ENCODE data around the gene CLEC11A.
"Not testable (repeated sequence)": the region's sequence is repeated elsewhere in the genome, so short reads cannot be mapped to it uniquely, and the experiment has no call there.

Gene CLEC11A

DNA sequence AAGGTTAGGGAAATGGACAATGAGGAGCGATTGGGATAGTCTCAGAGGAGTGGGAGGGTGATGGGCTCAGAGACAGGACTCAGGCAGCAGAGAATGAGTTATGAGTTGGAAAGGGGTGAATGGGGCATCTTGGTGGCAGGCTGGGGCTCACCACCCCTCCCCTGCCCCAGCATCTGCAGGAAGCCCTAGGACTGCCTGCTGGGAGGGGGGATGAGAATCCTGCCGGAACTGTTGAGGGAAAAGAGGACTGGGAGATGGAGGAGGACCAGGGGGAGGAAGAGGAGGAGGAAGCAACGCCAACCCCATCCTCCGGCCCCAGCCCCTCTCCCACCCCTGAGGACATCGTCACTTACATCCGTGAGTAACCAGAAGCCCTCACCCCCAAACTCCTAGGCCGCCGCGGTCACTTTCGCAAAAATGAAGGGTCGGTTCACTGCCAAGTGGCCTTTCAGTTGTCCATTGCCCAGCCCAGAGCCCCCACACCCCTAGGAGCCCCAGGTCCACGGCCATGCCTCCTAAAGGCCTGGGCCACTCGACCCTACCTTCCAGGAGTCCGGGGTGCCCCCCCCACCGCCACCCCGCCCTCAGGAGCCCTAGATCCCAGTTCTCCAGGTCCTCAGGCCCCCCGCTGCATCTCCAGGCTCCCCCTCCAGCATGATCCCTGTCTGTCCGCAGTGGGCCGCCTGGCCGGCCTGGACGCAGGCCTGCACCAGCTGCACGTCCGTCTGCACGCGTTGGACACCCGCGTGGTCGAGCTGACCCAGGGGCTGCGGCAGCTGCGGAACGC, 764 bp downstream of the CLEC11A start:
- DNase-seq: no peak

DNA sequence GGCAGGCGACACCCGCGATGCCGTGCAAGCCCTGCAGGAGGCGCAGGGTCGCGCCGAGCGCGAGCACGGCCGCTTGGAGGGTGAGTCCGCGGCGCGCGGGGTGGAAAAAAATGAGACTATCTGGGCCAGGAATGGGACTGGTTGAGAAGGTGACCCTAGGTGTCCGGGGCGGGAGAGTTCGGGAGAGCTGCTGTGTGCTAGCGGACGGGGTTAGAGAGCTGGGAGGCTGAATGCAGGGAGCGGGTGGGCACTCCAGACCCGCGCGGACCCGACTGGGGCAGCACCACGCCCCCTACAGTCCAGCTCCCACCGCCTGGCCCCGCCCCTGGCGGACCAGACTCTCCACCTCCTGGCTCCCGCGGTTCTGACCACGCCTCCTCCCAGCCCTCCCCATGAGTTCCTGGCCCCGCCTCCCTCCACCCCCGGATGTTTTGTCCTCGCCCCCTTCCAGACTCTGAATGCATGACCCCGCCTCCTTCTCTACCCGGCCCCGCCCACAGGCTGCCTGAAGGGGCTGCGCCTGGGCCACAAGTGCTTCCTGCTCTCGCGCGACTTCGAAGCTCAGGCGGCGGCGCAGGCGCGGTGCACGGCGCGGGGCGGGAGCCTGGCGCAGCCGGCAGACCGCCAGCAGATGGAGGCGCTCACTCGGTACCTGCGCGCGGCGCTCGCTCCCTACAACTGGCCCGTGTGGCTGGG, 1.5 kb downstream of the CLEC11A start:
- DNase-seq: peak; percentile 84

DNA sequence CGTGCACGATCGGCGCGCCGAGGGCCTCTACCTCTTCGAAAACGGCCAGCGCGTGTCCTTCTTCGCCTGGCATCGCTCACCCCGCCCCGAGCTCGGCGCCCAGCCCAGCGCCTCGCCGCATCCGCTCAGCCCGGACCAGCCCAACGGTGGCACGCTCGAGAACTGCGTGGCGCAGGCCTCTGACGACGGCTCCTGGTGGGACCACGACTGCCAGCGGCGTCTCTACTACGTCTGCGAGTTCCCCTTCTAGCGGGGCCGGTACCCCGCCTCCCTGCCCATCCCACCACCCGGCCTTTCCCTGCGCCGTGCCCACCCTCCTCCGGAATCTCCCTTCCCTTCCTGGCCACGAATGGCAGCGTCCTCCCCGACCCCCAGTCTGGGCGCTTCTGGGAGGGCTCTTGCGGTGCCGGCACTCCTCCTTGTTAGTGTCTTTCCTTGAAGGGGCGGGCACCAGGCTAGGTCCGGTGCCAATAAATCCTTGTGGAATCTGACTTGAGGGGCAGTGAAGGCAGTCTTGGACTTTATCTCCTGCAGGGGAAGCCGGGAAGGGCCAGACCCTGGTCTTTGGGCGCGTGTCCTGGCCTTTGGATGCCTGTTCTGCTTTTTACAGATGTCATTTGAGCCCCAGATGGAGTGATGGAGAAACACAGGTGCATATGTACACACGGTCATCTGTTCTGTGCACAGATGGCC, 2.2 kb downstream of the CLEC11A start:
- DNase-seq: no peak

DNA sequence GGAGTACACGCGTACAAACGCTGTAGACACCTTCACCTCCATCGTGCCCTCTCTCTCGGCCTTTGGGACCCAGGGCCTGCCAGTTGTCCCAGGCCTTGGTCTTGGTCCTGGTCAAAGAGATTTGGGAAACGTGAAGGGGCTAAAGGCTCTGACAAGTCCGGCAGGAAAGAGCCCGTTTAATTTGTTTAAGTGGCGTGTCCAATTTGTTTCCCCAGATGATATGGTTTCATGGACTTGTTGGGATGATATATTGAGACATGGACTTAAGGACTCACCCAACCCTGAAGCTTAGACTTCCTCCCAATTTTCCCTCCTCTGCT, 2.7 kb downstream of the CLEC11A start:
- no peak for DNase-seq

DNA sequence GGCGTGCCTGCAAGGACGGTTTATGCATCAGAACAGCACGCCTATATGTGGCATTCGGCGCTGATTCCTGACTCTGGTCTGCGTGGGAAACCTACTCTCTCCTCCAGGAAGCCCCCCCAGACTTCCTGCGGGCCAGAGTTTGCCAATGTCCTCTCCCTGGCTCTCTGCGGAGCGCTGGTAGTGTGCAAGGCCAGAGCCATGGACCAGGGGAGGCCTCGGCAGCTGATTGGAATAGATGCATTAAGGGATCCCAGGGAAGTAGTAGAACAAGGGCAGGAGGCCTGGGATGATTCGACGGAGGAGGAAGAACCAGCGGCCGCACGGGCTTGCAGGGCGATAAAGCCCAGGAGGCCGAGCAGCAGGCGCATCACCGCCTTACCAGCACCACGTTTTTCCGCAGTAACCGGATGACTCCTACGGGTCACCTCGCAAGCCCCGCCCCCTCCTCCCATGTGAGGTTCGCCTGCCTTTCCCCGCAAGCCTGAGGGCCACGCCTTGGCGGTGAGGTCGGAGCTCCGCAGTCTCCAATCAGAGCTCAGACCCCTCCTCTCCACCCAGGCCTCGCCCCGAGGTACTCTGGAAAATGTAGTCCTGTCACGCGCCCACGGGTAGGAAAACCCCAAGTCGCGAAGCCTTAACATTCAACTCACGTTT, 5.0 kb downstream of the CLEC11A start:
- DNase-seq: no peak

DNA sequence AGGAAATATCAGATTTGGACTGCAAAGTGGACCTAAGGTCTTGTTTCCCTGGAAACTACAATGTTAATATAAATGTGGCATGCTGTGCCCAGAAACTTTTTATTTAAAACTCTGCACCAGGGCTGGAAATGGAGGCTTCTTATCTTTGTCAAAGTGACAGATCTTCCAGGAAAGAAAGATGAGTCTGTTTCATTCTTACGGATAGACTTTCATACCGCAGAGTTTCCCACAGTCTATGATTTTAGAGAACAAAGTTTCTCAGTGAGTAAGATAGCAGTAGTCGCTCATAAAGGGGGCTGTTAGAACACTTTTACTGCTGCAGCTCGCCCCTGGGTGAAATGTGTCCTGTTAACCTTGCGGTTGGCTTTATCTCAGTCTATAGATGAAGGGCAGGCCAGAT, 6.7 kb downstream of the CLEC11A start:
- no peak for DNase-seq

DNA sequence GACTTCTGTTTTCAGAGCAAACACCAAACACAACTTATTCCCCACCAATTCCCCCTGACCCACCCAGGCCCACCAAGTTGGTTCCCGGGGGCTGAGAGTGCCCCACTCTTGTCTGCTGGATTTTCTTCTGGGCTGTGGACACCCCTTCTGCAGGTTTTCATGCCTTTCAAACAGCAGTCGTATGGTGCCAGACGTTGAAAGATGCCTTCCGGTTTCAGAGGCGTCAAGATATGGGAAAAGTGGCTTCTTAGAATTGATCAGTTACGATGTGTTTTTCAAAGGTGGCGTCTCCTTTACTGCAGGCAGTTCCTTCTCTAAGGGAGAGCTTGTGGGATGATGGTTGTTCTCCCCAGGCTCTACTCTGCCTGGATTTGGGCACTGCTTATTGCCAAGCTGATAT, 12.7 kb downstream of the CLEC11A start:
- no peak for DNase-seq

DNA sequence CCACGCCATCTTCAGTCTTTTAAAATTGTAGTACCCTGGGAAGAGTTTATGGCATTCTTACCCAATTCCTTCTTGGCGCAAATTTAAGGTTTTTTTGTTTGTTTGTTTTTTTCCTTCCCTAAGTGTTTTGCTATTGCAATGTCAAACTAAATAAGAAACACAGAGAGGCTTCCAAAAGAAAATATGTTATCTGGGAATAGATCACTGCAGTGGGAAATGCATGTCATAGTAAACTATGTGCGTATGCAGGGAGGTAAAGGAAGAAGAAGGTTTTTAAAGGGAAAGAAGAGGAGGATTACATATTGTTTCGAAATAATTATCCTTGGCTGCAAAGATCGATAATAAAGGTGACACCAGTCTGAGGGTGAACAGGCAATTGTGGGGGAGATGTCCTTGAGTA, 13.2 kb downstream of the CLEC11A start:
- no peak for DNase-seq

DNA sequence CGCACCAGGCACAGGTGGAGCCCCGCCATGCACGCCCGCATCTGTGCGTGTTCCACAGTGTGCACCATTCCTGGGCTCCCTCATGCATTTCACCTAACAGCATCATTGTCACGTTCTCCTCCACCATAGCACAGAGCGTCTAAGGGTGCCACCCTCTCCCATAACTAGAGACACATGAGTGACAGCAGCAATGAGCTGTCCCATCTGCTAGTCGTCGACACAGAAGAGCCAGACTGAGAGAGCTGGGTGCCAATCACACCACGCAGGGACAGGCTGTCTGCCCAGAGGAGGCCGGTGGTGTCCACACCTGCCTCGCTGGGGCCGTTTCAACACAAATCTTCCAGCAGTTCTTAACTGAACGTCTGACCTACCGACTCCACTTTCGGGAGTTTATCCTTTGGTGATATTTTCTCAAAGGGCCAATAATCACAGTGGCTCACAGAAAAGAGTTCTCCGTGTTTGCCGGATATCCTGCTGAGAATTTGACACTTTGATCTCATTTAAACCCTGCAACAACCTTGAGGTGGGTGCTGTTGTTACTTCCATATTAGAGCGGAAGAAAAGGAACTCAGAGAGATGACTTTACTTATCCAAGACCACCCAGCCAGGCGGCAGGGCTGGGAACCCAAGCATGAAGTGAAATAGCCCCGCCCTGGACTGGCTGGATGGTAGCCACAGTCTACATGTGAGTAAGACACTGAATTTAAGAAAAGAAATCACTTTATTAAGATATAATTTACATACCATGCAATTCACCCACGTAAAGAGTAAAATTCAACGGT, 16.2 kb downstream of the CLEC11A start:
- no peak for DNase-seq

DNA sequence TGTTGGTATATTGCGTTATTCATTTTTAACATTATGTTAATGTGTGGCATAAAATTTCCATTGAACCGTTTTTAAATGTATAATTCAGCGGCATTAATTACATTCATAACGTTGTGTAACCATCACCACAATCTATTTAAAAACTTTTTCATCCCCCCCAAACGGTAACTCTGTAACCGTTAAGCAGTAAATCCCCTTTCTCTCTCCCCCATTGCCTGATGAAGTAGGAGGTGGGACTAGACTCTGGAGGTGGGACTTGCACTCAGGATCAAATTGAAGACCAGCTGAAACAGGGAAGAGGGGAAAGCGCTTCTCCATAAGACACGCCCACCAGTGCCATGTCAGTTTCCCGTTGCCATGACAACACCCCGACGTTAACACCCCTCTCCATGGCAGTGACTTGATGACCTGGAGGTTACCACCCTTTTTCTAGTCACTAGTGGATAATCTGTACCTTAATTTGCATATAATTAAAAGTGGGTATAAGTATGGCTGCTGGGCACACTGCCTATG, 16.8 kb downstream of the CLEC11A start:
- no peak for DNase-seq

DNA sequence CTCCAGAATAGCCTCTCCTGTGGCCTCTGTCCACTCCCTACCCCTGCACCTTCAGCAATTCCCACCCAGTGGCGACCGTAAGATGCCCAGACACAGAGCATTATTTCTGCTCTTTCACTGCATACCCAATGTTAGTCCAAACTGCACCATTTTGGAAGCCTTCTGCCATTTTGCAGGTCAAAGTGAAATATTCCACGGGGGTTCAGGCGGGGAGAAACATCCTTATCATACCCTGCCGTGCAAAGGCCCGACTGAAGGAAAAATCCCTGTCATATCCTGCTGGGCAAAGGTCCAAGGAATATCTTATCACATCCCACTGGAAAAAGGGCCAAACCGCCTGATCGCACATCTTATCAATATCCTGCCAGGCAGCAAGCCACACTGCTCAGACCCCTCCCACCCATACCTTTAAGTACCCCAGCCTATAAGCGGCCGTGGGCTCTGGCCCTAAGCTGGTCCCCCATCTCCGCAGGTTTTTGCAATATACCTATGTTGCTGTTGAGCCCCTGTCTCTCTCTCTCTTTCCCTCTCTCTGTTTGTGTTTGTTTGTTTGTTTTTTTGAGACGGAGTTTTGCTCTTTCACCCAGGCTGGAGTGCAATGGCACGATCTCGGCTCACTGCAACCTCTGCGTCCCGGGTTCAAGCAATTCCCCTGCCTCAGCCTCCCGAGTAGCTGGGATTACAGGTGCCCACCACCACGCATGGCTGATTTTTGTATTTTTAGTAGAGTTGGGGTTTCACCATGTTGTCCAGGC, 18.2 kb downstream of the CLEC11A start:
- no peak for DNase-seq

DNA sequence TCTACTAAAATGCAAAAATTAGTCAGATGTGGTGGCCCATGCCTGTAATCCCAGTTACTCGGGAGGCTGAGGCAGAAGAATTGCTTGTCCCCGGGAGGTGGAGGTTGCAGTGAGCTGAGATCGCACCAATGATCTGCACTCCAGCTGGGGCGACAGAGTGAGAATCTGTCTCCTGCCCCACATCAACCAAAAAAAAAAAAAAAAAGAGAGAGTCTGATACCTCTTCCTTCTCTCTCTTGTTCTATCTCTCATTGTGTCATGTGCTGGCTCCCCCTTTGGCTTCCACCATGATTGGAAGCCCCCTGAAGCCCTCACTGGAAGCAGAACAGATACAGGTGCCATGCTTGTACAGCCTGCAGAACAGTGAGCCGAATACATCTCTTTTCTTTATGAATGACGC, 20.4 kb downstream of the CLEC11A start:
- DNase-seq: no peak

DNA sequence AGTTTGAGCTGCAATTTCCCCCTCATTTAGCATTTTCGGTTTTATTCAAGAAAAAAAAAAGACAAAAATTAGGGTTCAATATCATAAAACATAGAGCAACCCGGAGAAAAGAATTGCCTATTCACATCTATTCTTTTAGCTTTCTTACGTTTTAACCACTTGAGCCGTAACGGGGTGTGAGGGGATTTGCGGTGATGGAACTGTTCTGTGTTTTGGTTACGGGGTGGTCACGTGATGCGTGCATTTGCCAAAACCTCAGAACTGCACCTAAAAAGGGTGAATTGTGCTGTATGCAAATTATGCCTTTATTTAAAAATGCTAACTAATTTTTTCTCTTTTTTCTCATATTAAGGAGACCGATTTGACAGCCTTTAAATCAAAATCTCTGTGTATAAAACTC, 22.1 kb downstream of the CLEC11A start:
- DNase-seq: no peak

DNA sequence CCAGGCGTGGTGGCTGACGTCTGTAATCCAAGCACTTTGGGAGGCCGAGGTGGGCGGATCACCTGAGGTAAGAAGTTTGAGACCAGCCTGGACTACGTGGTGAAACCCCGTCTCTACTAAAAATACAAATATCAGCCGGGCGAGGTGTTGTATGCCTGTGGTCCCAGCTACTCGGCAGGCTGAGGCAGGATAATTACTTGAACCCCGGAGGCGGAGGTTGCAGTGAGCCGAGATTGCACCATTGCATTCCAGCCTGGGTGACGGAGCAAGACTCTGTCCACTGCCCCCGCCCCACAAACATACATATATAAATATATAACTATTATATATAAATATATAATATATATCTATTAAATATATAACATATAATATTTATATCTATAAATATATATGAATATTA, 24.0 kb downstream of the CLEC11A start:
- not testable (repeated sequence) for DNase-seq

DNA sequence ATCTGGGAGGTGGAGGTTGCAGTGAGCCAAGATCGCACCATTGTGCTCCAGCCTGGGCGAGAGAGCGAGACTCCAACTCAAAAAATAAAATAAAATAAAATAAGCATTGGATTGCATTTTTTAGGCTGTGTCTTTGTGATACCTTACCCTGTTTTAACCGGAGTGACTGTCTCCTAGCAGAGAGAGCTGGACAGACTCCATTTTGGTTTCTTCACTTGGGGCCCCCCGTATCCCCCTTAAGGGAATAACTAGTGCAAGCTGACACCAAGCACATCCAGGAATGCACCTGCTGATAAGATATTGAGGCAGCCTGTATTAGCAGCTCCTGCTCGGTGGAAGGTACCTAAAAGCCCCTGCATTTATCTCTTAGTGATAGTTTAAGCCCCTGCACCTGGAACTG, 26.3 kb downstream of the CLEC11A start:
- no peak for DNase-seq

DNA sequence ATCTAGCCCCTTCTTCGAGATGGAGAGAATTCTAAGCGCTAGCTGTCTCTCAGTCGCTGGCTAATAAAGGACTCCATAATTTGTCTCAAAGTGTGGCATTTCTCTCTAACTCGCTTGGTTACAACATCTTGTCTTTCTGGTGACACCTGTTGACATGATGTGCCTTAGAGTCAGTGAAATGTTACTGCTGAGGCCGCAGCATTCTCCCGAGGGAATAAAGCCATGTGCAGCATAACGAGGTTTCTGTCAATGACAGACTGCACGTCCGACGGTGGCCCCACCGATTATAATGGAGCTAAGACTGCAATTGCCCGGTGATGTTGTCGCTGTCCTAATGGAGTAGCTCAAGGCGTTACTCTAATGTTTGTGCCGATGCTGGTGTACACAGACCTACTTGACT, 26.8 kb downstream of the CLEC11A start:
- no peak for DNase-seq

DNA sequence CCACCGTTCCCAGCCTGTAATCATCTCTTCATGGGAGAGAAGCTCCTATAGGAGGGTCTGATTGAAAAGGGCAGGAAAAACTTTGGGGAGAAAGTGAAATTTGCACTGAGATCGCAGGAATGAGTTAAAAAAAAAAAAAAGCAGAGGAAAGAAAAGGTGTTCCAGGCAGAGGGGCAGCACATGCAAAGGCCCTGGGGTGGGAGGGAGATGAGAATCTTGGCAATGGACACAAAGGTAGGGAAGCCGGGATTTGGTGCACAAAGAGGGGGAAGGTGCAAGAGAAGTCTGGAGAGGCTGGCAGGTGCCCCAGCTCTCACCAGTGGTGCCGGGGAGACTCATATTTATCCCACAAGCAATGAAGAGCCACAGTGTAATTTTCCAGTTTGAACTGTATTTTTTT, 30.7 kb downstream of the CLEC11A start:
- no peak for DNase-seq

DNA sequence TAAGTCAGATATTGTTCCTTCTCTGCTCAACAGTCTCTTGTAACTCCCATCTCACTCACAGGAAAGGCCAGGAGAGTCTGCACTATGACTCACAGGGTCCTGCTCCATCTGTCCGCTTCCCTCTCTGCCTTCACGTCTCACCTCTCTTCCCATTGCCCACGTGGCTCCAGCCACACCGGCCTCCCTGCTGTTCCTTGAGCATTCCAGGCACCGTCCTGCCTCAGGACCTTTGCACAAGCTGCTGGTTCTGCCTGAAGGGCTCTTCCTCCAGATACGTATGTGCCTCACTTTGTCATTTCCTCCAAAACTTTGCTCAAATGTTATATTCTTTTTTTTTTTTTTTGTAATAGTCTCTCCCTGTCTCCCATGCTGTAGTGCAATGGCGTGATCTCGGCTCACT, 33.1 kb downstream of the CLEC11A start:
- not testable (repeated sequence) for DNase-seq

DNA sequence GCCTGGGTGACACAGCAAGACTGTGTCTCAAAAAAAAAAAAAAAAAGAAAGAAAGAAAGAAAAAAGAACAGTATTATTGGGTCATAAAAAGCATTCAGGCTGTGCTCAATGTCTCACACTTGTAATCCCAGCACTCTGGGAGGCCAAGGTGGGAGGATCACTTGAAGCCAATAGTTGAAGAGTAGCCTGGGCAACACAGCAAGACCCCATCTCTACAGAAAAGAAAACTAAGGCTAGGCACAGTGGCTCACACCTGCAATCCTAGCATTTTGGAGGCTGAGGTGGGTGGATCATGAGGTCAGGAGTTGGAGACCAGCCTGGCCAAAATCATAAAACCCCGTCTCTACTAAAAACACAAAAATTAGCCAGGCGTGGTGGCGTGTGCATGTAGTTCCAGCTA, 34.5 kb downstream of the CLEC11A start:
- DNase-seq: not testable (repeated sequence)

DNA sequence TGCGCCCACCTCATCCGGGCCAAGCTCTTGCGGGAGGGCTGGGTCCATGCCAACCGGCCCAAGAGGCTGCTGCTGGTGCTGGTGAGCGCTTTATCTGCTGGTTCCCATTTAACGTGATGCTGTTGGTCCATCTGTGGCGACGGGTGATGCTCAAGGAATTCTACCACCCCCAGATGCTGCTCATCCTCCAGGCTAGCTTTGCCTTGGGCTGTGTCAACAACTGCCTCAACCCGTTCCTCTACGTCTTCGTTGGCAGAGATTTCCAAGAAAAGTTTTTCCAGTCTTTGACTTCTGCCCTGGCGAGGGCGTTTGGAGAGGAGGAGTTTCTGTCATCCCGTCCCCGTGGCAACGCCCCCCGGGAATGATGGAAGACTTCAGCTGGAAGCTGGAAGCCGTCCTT, 35.9 kb downstream of the CLEC11A start:
- DNase-seq: not testable (repeated sequence)

DNA sequence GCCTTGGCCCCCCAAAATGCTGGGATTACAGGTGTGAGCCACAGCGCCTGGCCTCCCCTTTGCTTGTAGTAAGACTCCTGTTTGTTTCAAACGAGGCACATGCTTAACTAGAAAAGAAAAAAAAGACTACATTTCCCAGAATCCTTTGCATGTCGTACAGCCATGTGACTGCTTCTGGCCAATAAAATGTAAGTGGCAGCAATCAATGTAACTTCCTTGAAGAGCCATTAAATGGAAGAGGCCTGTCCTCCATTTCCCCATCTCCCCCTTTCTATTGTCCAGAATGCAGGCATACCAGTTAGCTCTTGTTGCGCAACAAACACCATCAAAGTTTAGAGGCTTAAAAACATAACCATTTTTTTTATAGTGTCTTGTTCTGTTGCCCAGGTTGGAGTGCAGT, 36.7 kb downstream of the CLEC11A start:
- no peak for DNase-seq

DNA sequence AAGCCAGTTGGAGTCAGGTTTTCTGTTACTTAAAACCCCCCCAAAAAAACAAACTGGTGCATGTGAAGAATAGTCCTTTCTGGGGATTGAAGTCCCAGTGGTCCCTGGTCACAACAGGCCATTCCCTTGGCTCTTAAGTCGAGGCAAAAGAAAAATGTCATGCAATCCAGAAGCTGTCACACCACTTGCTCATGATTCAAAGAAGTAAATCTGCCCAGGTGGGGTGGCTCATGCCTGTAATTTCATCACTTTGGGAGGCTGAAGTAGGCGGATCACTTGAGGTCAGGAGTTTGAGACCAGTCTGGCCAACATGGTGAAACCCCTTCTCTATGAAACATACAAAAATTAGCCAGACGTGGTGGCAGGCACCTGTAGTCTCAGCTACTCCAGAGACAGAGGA, 38.3 kb downstream of the CLEC11A start:
- not testable (repeated sequence) for DNase-seq
